HepG2 (cell line): ENCODE results near the gene PSMB3. TPM values are rescaled to one million over a fixed set of nuclear protein-coding genes. Genes with fewer than 3 reads are reported as not detected.
A peak's percentile ranks its signal among the peaks of the same experiment; 100 is the strongest.

Experiments used
- ATAC-seq: fragments of 200-7000 bp; cut with Tn5 transposase; 3 replicates; pipeline ENCODE4 v1.9.1; 2020; ENCODE audit warnings: mild to moderate bottlenecking, moderate library complexity
- BruUV-seq: library from RNA; stranded (reverse); fragments of 400-500 nt; replicated peaks from 2 replicates; lab custom pipeline; 2021; lab: Mats Ljungman, UMichigan
- CTCF ChIA-PET: fragments of 300-600 bp; formaldehyde crosslinking; extraction: SDS; loops from one replicate; lab custom pipeline; 2021; ENCODE audit warnings: low total read pairs, inconsistent platforms, low intra/inter-chr PET ratio; lab: Yijun Ruan, JAX
- POLR2A ChIA-PET: fragments of 350-600 bp; sonication (Branson Sonifier 250); formaldehyde crosslinking; loops from one replicate; lab custom pipeline; 2020; ENCODE audit warnings: antibody characterized with exemption, inconsistent platforms; lab: Yijun Ruan, JAX
- DNase-seq: peaks from one replicate; pipeline ENCODE4 v3.0.0-alpha.2; 2015; ENCODE audit warnings: low spot score
- FAIRE-seq: peaks from 3 replicates; lab custom pipeline; 2011; peaks lifted over from hg19 to GRCh38; lab: Jason Lieb, UNC
- H2AFZ ChIP-seq: one replicate; pipeline ENCODE4 v1.6.1; 2011; ENCODE audit warnings: low read length, inconsistent platforms
- H3K27ac ChIP-seq: fragments of 300-600 bp; 3 replicates; pipeline ENCODE4 v1.8.0; 2011; ENCODE audit warnings: mixed run types, mild to moderate bottlenecking, mixed read lengths, low read length, inconsistent platforms; ENCODE audit not compliant: insufficient read depth; ENCODE audit errors: extremely low read length
- H3K27me3 ChIP-seq, 2 experiments: fragments of 200-600 bp in 1 of 2; 2 replicates in 1 of 2; 3 replicates in 1 of 2; pipeline versions ENCODE4 v1.6.0 to v1.8.0; 2011; ENCODE audit warnings: low read length in 2 of 2, mild to moderate bottlenecking in 2 of 2, moderate library complexity in 2 of 2, inconsistent platforms in 1 of 2; ENCODE audit not compliant: insufficient read depth in 2 of 2, control insufficient read depth in 1 of 2
- H3K36me3 ChIP-seq, 2 experiments: fragments of 200-600 bp in 1 of 2; replicated peaks in 1 of 2; 2 replicates in 1 of 2; 3 replicates in 1 of 2; pipeline versions ENCODE4 v1.5.1 to v1.8.0; 2011; ENCODE audit warnings: low read length in 2 of 2, inconsistent platforms in 1 of 2; ENCODE audit not compliant: insufficient read depth in 2 of 2, control insufficient read depth in 1 of 2
- H3K4me1 ChIP-seq: 2 replicates; pipeline ENCODE4 v1.5.1; 2012; ENCODE audit warnings: low read length, inconsistent platforms; ENCODE audit not compliant: insufficient read depth
- H3K4me2 ChIP-seq: 2 replicates; pipeline ENCODE4 v1.6.0; 2011; ENCODE audit warnings: low read depth, low read length, inconsistent platforms
- H3K4me3 ChIP-seq, 3 experiments: fragments of 200-600 bp in 1 of 3; sonication (generic), shearing (Covaris generic) in 1 of 3; replicated peaks in 1 of 3; 2 replicates each; pipeline ENCODE4 v1.5.1; 2011 to 2016; ENCODE audit warnings: low read length in 3 of 3, inconsistent platforms in 2 of 3, low read depth in 2 of 3, mild to moderate bottlenecking in 2 of 3, control low read depth in 1 of 3, mixed read lengths in 1 of 3; ENCODE audit not compliant: insufficient read depth in 1 of 3
- H3K79me2 ChIP-seq: one replicate; pipeline ENCODE4 v1.6.1; 2011; ENCODE audit warnings: low read length, inconsistent platforms; ENCODE audit not compliant: insufficient read depth
- H3K9ac ChIP-seq: 2 replicates; pipeline ENCODE4 v1.6.0; 2011; ENCODE audit warnings: mild to moderate bottlenecking, low read depth, low read length, inconsistent platforms; ENCODE audit not compliant: insufficient read depth
- H3K9me3 ChIP-seq: 2 replicates; pipeline ENCODE4 v1.5.1; 2012; ENCODE audit warnings: mild to moderate bottlenecking, low read length
- H4K20me1 ChIP-seq: 2 replicates; pipeline ENCODE4 v1.6.0; 2011; ENCODE audit warnings: inconsistent platforms, mild to moderate bottlenecking, low read length, moderate library complexity; ENCODE audit not compliant: insufficient read depth
- CEBPB ChIP-seq: IDR thresholded peaks from 2 replicates; pipeline ENCODE4 v1.6.1; 2011; ENCODE audit warnings: low read depth, low read length, improper control_type of control experiment, borderline replicate concordance
- HCFC1 ChIP-seq: fragments of 150-350 bp; IDR thresholded peaks from 2 replicates; pipeline ENCODE4 v1.6.1; 2014; ENCODE audit warnings: low read depth, low read length
- IRF1 ChIP-seq: sonication (generic); formaldehyde crosslinking; IDR thresholded peaks from 2 replicates; pipeline ENCODE4 v1.4.0; 2020; ENCODE audit warnings: low read depth, mild to moderate bottlenecking, missing genetic modification reagents
- IRX3 ChIP-seq: sonication (generic); formaldehyde crosslinking; IDR thresholded peaks from 2 replicates; pipeline ENCODE4 v1.8.1; 2023; ENCODE audit warnings: mild to moderate bottlenecking, low read depth, missing genetic modification reagents, borderline replicate concordance
- SOX13 ChIP-seq, 3 experiments: fragments of 450-650 bp in 1 of 3; sonication (generic) in 1 of 3; formaldehyde crosslinking in 1 of 3; IDR thresholded peaks in 2 of 3; conservative IDR thresholded peaks in 1 of 3; 2 replicates each; pipeline versions ENCODE4 v1.5.0 to v1.6.1; 2016 to 2020; ENCODE audit warnings: antibody characterized with exemption in 1 of 3, mild to moderate bottlenecking in 1 of 3, missing compliant biosample characterization in 1 of 3, missing genetic modification reagents in 1 of 3, moderate library complexity in 1 of 3
- STAT6 ChIP-seq: sonication (generic); formaldehyde crosslinking; IDR thresholded peaks from 2 replicates; pipeline ENCODE4 v1.4.0; 2020; ENCODE audit warnings: missing genetic modification reagents, mild to moderate bottlenecking, borderline replicate concordance
- TRIM24 ChIP-seq: sonication (generic); formaldehyde crosslinking; IDR thresholded peaks from 2 replicates; pipeline ENCODE4 v1.8.0; 2022; ENCODE audit warnings: mild to moderate bottlenecking, missing genetic modification reagents
- ZNF264 ChIP-seq: sonication (generic); formaldehyde crosslinking; IDR thresholded peaks from 2 replicates; pipeline ENCODE4 v1.4.0; 2020; ENCODE audit warnings: missing genetic modification reagents
- ZNF513 ChIP-seq: sonication (generic); formaldehyde crosslinking; conservative IDR thresholded peaks from 2 replicates; pipeline ENCODE4 v1.5.0; 2020; ENCODE audit warnings: missing genetic modification reagents
- ZNF670 ChIP-seq: sonication (generic); formaldehyde crosslinking; IDR thresholded peaks from 2 replicates; pipeline ENCODE4 v1.8.0; 2022; ENCODE audit warnings: mild to moderate bottlenecking, missing genetic modification reagents, borderline replicate concordance
- ZNF7 ChIP-seq: IDR thresholded peaks from 2 replicates; pipeline ENCODE4 v1.6.1; 2016; ENCODE audit warnings: missing biosample characterization, missing genetic modification reagents
- ZNF740 ChIP-seq: sonication (generic); formaldehyde crosslinking; IDR thresholded peaks from 2 replicates; pipeline ENCODE4 v1.4.0; 2020; ENCODE audit warnings: missing genetic modification reagents
- WGBS: methylation state at CpG from one replicate; pipeline ENCODE4 v1.1.6; 2017; ENCODE audit warnings: low lambda C conversion rate; 5-methylcytosine and 5-hydroxymethylcytosine counted together
- in situ Hi-C: cut with HindIII; loops from 2 replicates; pipeline ENCODE4 v1.10.0; 2017; ENCODE audit warnings: low pct_unique_long_range_greater_than_20kb; ENCODE audit not compliant: extremely low pct_ligation_motif_present
- intact Hi-C: fragments of 100-400 bp; cut with micrococcal nuclease; formaldehyde crosslinking; loops from one replicate; pipeline ENCODE4 v1.10.0; 2022; ENCODE audit not compliant: unreplicated experiment
- polyA plus RNA-seq, 8 experiments: library from polyadenylated mRNA; depleted of rRNA in 3 of 8; stranded (reverse) in 7 of 8; unstranded in 1 of 8; fragments of >200 nt; fragmentation: Illumina TruSeq in 4 of 8; extraction: Trizol in 4 of 8; gene quantifications; 2 replicates each; pipeline versions ENCODE4 v1.2.1 to v1.2.3, GENCODE V29; 2011 to 2016; ENCODE audit warnings: low read depth in 4 of 8, missing spikeins in 1 of 8, mixed read lengths in 1 of 8; ENCODE audit not compliant: insufficient read depth in 1 of 8
- total RNA-seq, 5 experiments: library from RNA; depleted of rRNA; stranded (reverse); fragments of >200 nt; fragmentation: Illumina TruSeq; extraction: Trizol; gene quantifications; 2 replicates each; pipeline ENCODE4 v1.2.3, GENCODE V29; 2016; ENCODE audit warnings: low read depth in 1 of 5

Gene PSMB3
- total and polyA plus RNA-seq, 2 of the 13 experiments (the other 11 are each of a cell fraction or from before 2014, with no cell fraction given) = 366 to 517 TPM

GRCh38 chr17:38799501-38800236 lies 47.1 kb downstream of the PSMB3 start, which contains the start of gene PIP4K2B (continued):
- TF ChIP-seq ZNF740 (peak; percentile 77), TRIM24 (CRISPR knock-in tag) (no peak), ZNF513 (CRISPR knock-in tag) (peak; percentile 58; the same call in 1 of the 2 replicates), IRF1 (0 out of 2 replicates have a peak, but pooled peaks have one; percentile 33)
- TF ChIP-seq, all 625 proteins: peak for 310

- 28% methylated on average over 14 of the region's 14 CpGs for WGBS
- H3K4me2 ChIP-seq = peak overlapping the region; percentile 81
- H3K79me2 ChIP-seq = peaks cover 38% of the 10 kb centered on the region
- H3K4me1 ChIP-seq = peaks cover 38% of the 10 kb centered on the region
- DNase-seq (no peak), FAIRE-seq (no peak), ATAC-seq (no peak)
- intact Hi-C loops = loop anchor here (1.0 to 2.0 kb wide), 2 partner anchors 47 to 69 kb away; partner anchors contain the start of gene PSMB3
- no peak overlapping the region for H2AFZ ChIP-seq
- no peaks in the 10 kb centered on the region for H3K9me3 ChIP-seq
- TSS peak; percentile 96 for BruUV-seq
- peak overlapping the region; percentile 76 to 98 (median 90) for H3K4me3 ChIP-seq
- H3K27ac ChIP-seq = peak overlapping the region; percentile 99
- in situ Hi-C loops = no loop called here
- peaks cover 11 to 36% of the 10 kb centered on the region in 2 experiments for H3K36me3 ChIP-seq
- no peaks in the 10 kb centered on the region for H3K27me3 ChIP-seq
- CTCF ChIA-PET = no interaction called here
- POLR2A ChIA-PET = interaction anchor here (0.7 to 2.3 kb wide), 7 partner anchors 23 to 114 kb away, joined by 3 to 11 read pairs (median 4); partner anchors contain the start of genes CWC25 and PSMB3
- peaks cover 22% of the 10 kb centered on the region; the same call in 1 of the 2 replicates for H4K20me1 ChIP-seq
- H3K9ac ChIP-seq = peak overlapping the region; percentile 99
- TF ChIP-seq ZNF670 (CRISPR knock-in tag) (peak; percentile 85), STAT6 (CRISPR knock-in tag) (no peak), ZNF264 (CRISPR knock-in tag) (0 out of 2 replicates have a peak, but pooled peaks have one; percentile 57), ZNF7 (CRISPR knock-in tag) (0 out of 2 replicates have a peak, but pooled peaks have one; percentile 3), HCFC1 (no peak), IRX3 (CRISPR knock-in tag) (no peak), SOX13 (IDR thresholded peaks at IDR 0.05) (no peak), SOX13 (CRISPR knock-in tag; conservative IDR thresholded peaks at IDR 0.05 in 1 of 2, IDR thresholded peaks at IDR 0.05 in 1 of 2) (peak in 1 of 2 experiments; percentile 72; a peak in 1 of 4 replicates), CEBPB (no peak)
These were observed 47.8 kb downstream of the PSMB3 start for GRCh38 chr17:38800237-38800760.
